Muscle of leg (tissue), 9 donors: Measurements from ENCODE around the gene STRIP1. TPM values are rescaled to one million over a fixed set of nuclear protein-coding genes. Genes with fewer than 3 reads are reported as not detected.

Experiments used
- polyA plus RNA-seq, 8 donors: library from polyadenylated mRNA; unstranded; fragments of 120-200 nt; gene quantifications; one replicate each; pipeline versions ENCODE4 v1.2.1 to v1.2.3, GENCODE V29; 2013; ENCODE audit warnings: inconsistent platforms in 1 of 8, low replicate concordance in 1 of 8; ENCODE audit not compliant: insufficient read length in 8 of 8, insufficient read depth in 1 of 8
- total RNA-seq: library from RNA; stranded (reverse); fragments of 120-200 nt; gene quantifications from one replicate; pipeline ENCODE4 v1.2.4, GENCODE V29; 2013

Gene STRIP1
- total and polyA plus RNA-seq, 9 donors: 26.5 to 33.6 (median 30.1) TPM

Other genes with a start within 250 kb of the STRIP1 start
- gene CSF1, start 123.8 kb upstream of the STRIP1 start, total RNA-seq: 6.3 TPM
- gene CSF1, start 123.8 kb upstream of the STRIP1 start, polyA plus RNA-seq: 10 to 100 TPM in 4 of 8 donors, 1 to 10 TPM in 4; 8.6 to 14.1 (median 9.8) TPM
- gene AHCYL1, start 49.9 kb upstream of the STRIP1 start, total RNA-seq: 20.6 TPM
- gene AHCYL1, start 49.9 kb upstream of the STRIP1 start, polyA plus RNA-seq: 10 to 100 TPM; 34.8 to 50.9 (median 40.8) TPM
- gene ALX3, start 36.0 kb downstream of the STRIP1 start, total RNA-seq: not detected
- gene ALX3, start 36.0 kb downstream of the STRIP1 start, polyA plus RNA-seq: not detected
- not detected for gene UBL4B, start 77.8 kb downstream of the STRIP1 start, total RNA-seq
- gene UBL4B, start 77.8 kb downstream of the STRIP1 start, polyA plus RNA-seq: not detected
- gene SLC6A17, start 115.9 kb downstream of the STRIP1 start, total RNA-seq: 0.04 TPM
- under 1 TPM; 0.12 to 0.79 (median 0.30) TPM for gene SLC6A17, start 115.9 kb downstream of the STRIP1 start, polyA plus RNA-seq
- gene KCNC4, start 175.7 kb downstream of the STRIP1 start, total RNA-seq: 2.7 TPM
- gene KCNC4, start 175.7 kb downstream of the STRIP1 start, polyA plus RNA-seq: 1 to 10 TPM; 5.7 to 8.8 (median 7.9) TPM